DMS 273 (cell line): ENCODE data around the gene SUPT6H.
"Not testable (repeated sequence)": the region's sequence is repeated elsewhere in the genome, so short reads cannot be mapped to it uniquely, and the experiment has no call there.

Experiments
- DNase-seq: peaks from one replicate; lab custom pipeline; 2025; ENCODE audit not compliant: unreplicated experiment; lab: John Stamatoyannopoulos, UW

SUPT6H gene

GRCh38 chr17:28717578-28718332 is 55.8 kb downstream of the SUPT6H start, which contains the start of gene RAB34:
Gene RAB34 (minus strand): TSS chr17:28717868. CDS start chr17:28717266, 602 bp downstream.
- peak; percentile 80 for DNase-seq

- DNase-seq: no peak
Measured at GRCh38 chr17:28718333-28719020, 56.5 kb downstream of the SUPT6H start.

- no peak for DNase-seq
Measured at GRCh38 chr17:28719021-28719433, 57.0 kb downstream of the SUPT6H start.

- DNase-seq: peak; percentile 56
Measured at GRCh38 chr17:28720247-28720996, 58.4 kb downstream of the SUPT6H start.

GRCh38 chr17:28720997-28721329 is 59.0 kb downstream of the SUPT6H start:
- not testable (repeated sequence) for DNase-seq

GRCh38 chr17:28722417-28723158 is 60.6 kb downstream of the SUPT6H start:
- no peak for DNase-seq

- DNase-seq: no peak
Measured at GRCh38 chr17:28723159-28723835, 61.3 kb downstream of the SUPT6H start.

GRCh38 chr17:28723836-28724499 is 62.0 kb downstream of the SUPT6H start:
- DNase-seq: not testable (repeated sequence)

- DNase-seq: peak; percentile 84
Measured at GRCh38 chr17:28724500-28725165, 62.6 kb downstream of the SUPT6H start.

- DNase-seq: peak; percentile 92
Measured at GRCh38 chr17:28725166-28725659, 63.2 kb downstream of the SUPT6H start.

GRCh38 chr17:28725660-28726225 is 63.7 kb downstream of the SUPT6H start:
- peak; percentile 97 for DNase-seq

GRCh38 chr17:28726226-28726626 is 64.2 kb downstream of the SUPT6H start, which contains the start of gene TLCD1:
Gene TLCD1 (minus strand): TSS chr17:28726233. CDS start chr17:28726097, 136 bp downstream.
- DNase-seq: peak; percentile 92

- DNase-seq: peak; percentile 99
Measured at GRCh38 chr17:28726627-28727491, 64.9 kb downstream of the SUPT6H start.

GRCh38 chr17:28728364-28729200 is 66.6 kb downstream of the SUPT6H start, which contains the start of gene NEK8:
Gene NEK8 (plus strand): TSS chr17:28728788. CDS start chr17:28728814, 26 bp downstream.
- DNase-seq: peak; percentile 98

- DNase-seq: no peak
Measured at GRCh38 chr17:28729950-28730330, 67.9 kb downstream of the SUPT6H start.

GRCh38 chr17:28733346-28733745 is 71.3 kb downstream of the SUPT6H start:
- DNase-seq: no peak
